Loucy (cell line): ENCODE data around the gene MYH15.

Experiments
- H2AFZ ChIP-seq: fragments of 200-600 bp; sonication (generic); 2 replicates; pipeline ENCODE4 v1.6.0; 2016; ENCODE audit warnings: antibody characterized with exemption, mild to moderate bottlenecking, low read length, moderate library complexity
- H3F3A ChIP-seq: fragments of 200-600 bp; 2 replicates; pipeline ENCODE4 v1.6.0; 2016; ENCODE audit warnings: antibody characterized with exemption, low read depth, mild to moderate bottlenecking
- H3K27me3 ChIP-seq: fragments of 200-600 bp; sonication (generic); 2 replicates; pipeline ENCODE4 v1.6.1; 2014; ENCODE audit warnings: low read length, mild to moderate bottlenecking; ENCODE audit not compliant: insufficient read depth, poor library complexity, severe bottlenecking
- H3K36me3 ChIP-seq: fragments of 200-600 bp; sonication (generic); 2 replicates; pipeline ENCODE4 v1.6.1; 2016; ENCODE audit warnings: low read length; ENCODE audit not compliant: insufficient read depth
- H3K4me1 ChIP-seq: fragments of 200-600 bp; sonication (generic); 2 replicates; pipeline ENCODE4 v1.5.1; 2014; ENCODE audit warnings: low read length, mild to moderate bottlenecking; ENCODE audit not compliant: insufficient read depth, poor library complexity, severe bottlenecking
- H3K4me2 ChIP-seq: fragments of 200-600 bp; sonication (generic); 2 replicates; pipeline ENCODE4 v1.6.0; 2014; ENCODE audit warnings: antibody characterized with exemption, low read length, low read depth, mild to moderate bottlenecking; ENCODE audit not compliant: poor library complexity, severe bottlenecking
- H3K4me3 ChIP-seq: fragments of 200-600 bp; sonication (generic); 2 replicates; pipeline ENCODE4 v1.5.1; 2014; ENCODE audit warnings: low read length, mild to moderate bottlenecking, mixed read lengths; ENCODE audit not compliant: poor library complexity, severe bottlenecking
- H3K79me2 ChIP-seq: fragments of 200-600 bp; sonication (generic); 2 replicates; pipeline ENCODE4 v1.6.1; 2014; ENCODE audit warnings: low read length; ENCODE audit not compliant: insufficient read depth
- H3K9ac ChIP-seq: fragments of 200-600 bp; sonication (generic); 2 replicates; pipeline ENCODE4 v1.6.0; 2014; ENCODE audit warnings: mild to moderate bottlenecking, low read depth, low read length, moderate library complexity; ENCODE audit not compliant: poor library complexity, severe bottlenecking
- H3K9me2 ChIP-seq: fragments of 200-600 bp; sonication (generic); replicated peaks from 2 replicates; pipeline ENCODE4 v1.6.1; 2016; ENCODE audit warnings: low read depth, low read length, mixed read lengths
- H3K9me3 ChIP-seq: fragments of 200-600 bp; sonication (generic); 2 replicates; pipeline ENCODE4 v1.6.1; 2014; ENCODE audit warnings: mild to moderate bottlenecking, antibody characterized with exemption, low read length, low read depth; ENCODE audit not compliant: insufficient read depth
- H4K20me1 ChIP-seq: fragments of 200-600 bp; sonication (generic); 2 replicates; pipeline ENCODE4 v1.6.0; 2014; ENCODE audit warnings: antibody characterized with exemption, low read length, mild to moderate bottlenecking; ENCODE audit not compliant: insufficient read depth, poor library complexity, severe bottlenecking
- CTCF ChIP-seq: fragments of 200-600 bp; sonication (generic); conservative IDR thresholded peaks from 2 replicates; pipeline ENCODE4 v1.5.1; 2014; ENCODE audit warnings: mild to moderate bottlenecking, antibody characterized with exemption, low read length
- EZH2phosphoT487 ChIP-seq: fragments of 200-600 bp; IDR thresholded peaks from 2 replicates; pipeline ENCODE4 v1.6.1; 2018; ENCODE audit warnings: antibody characterized with exemption, mild to moderate bottlenecking, moderate library complexity, borderline replicate concordance

MYH15 gene

GRCh38 chr3:108387063-108387462 is 123.3 kb downstream of the MYH15 start:
- Histone ChIP-seq H4K20me1 (no peaks in the 10 kb centered on the region), H3K9me2 (no peaks in the 10 kb centered on the region), H3K27me3 (no peaks in the 10 kb centered on the region), H3K36me3 (no peaks in the 10 kb centered on the region), H3K4me1 (peaks cover 19% of the 10 kb centered on the region), H3K9me3 (no peaks in the 10 kb centered on the region), H3K4me3 (no peak overlapping the region), H2AFZ (no peak overlapping the region), H3K79me2 (no peaks in the 10 kb centered on the region), H3F3A (no peaks in the 10 kb centered on the region), H3K9ac (no peak overlapping the region), H3K4me2 (no peak overlapping the region)
- TF ChIP-seq CTCF (no peak), EZH2phosphoT487 (no peak)

- Histone ChIP-seq H3F3A (no peaks in the 10 kb centered on the region), H3K4me1 (peaks cover 17% of the 10 kb centered on the region), H3K36me3 (no peaks in the 10 kb centered on the region), H4K20me1 (no peaks in the 10 kb centered on the region), H3K9ac (no peak overlapping the region), H3K9me3 (no peaks in the 10 kb centered on the region), H3K79me2 (no peaks in the 10 kb centered on the region), H3K4me3 (no peak overlapping the region), H3K4me2 (no peak overlapping the region), H3K9me2 (no peaks in the 10 kb centered on the region), H3K27me3 (no peaks in the 10 kb centered on the region), H2AFZ (no peak overlapping the region)
- TF ChIP-seq CTCF (no peak), EZH2phosphoT487 (no peak)
Observed at GRCh38 chr3:108383306-108383705, 127.1 kb downstream of the MYH15 start.

- peaks cover 3% of the 10 kb centered on the region for H3K4me1 ChIP-seq
- no peak overlapping the region for H3K4me2 ChIP-seq
- no peaks in the 10 kb centered on the region for H3K36me3 ChIP-seq
- H3K9me2 ChIP-seq: no peaks in the 10 kb centered on the region
- H3K9ac ChIP-seq: no peak overlapping the region
- H3K4me3 ChIP-seq: no peak overlapping the region
- H3K27me3 ChIP-seq: no peaks in the 10 kb centered on the region
- no peaks in the 10 kb centered on the region for H4K20me1 ChIP-seq
- no peaks in the 10 kb centered on the region for H3F3A ChIP-seq
- no peak for TF ChIP-seq CTCF
- no peak for TF ChIP-seq EZH2phosphoT487
- H2AFZ ChIP-seq: no peak overlapping the region
- H3K79me2 ChIP-seq: no peaks in the 10 kb centered on the region
- H3K9me3 ChIP-seq: no peaks in the 10 kb centered on the region
Observed at GRCh38 chr3:108381529-108382140, 128.8 kb downstream of the MYH15 start.
